GM21737 (cell line): ENCODE data around the gene GRIA4.
A peak's percentile ranks its signal among the peaks of the same experiment; 100 is the strongest.
"Not testable (repeated sequence)": the region's sequence is repeated elsewhere in the genome, so short reads cannot be mapped to it uniquely, and the experiment has no call there.

Experiments
- ATAC-seq: cut with Tn5 transposase; IDR thresholded peaks from one replicate; pipeline ENCODE4 v1.9.1; 2021; ENCODE audit warnings: mild to moderate bottlenecking, moderate library complexity; ENCODE audit not compliant: unreplicated experiment

The GRIA4 gene

DNA sequence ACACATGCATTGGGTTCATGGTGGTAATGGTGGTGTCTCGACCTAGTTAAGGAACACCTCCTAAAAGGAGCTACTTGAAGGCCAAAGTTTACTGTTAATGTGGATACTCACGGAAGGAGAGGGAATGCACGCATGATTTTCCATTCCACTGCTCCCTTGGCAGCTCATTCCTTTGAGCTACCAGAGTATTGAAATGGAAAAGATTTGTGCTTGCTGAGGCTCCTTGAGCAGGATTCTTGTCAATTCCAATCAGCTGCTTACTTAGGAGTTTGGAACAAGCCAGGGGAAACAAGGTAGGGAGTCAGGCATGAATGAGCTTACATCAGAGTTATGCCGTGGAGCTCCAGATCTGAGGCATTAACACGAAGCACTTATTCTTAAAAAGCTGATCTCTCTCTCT, 108.8 kb downstream of the GRIA4 start:
- no peak for ATAC-seq

DNA sequence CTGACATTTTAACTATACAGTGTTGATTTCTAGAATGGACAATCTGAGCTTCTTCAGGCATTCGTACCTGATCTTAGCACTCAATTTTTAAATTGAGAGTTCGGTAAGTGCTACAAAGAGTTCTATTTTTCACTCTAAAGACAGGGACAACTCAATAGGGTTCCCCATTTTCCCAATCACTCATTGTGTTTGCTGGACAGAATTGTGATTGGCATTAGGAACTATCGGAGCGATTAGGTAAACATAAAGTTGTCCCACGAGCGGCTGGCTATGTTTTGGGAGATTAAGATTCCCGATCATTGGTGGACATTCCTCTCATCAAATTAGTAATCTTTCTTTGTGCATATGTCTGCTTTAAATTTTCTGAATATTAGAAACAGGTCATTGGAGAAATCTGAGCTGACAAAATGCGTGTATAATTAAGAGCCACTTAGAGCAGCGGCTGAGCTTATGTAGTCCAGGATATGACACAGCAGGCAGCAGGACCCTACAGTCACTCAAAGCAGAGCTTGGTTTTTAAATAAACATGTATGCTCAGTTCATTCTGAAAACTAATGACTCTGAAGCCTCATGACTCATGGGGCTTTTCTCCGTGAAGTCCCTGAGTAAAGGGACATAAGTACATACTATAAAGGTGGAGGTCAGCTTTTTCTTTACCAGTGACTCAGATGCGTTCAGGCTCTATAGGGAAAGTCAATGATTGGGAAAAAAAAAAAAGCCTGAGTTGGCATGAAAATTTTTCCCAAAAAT, 109.4 kb downstream of the GRIA4 start:
- peak; percentile 86 for ATAC-seq

DNA sequence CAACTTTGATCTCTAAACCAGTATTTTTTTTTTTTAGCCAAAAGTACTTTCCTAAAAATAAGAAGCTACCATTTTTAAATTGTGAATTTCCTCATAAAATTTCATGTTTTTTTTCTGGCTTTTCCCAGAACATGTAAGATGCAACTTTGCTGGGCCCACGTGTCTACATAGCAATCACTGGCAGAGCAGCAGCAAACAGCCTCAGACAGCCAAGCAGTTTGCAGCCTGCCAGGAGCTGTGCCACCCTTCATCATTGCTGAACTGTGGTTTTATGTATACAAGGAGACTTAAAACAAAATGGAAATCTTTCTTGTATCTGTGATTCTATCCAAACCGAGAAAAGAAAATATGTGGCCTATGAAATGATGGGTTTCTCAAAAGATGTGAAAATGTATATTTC, 110.2 kb downstream of the GRIA4 start:
- no peak for ATAC-seq

DNA sequence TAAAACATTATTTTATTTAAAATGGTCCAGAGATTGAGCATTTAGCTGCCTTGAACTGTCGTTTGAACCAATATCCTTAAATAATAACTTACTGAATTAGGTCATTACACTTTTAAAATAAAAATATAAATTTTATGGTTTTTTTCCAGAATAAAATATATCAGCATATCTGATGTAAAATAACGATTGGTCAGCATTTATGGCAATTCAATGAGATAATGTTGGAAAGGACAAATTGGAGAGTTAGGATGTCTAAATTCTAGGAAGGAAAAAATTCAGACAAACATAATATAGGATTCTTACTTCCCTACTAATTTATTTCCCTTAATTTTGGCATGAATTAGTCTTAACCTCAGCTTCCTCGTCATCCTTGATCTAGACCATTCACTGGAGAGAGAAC, 113.4 kb downstream of the GRIA4 start:
- no peak for ATAC-seq

DNA sequence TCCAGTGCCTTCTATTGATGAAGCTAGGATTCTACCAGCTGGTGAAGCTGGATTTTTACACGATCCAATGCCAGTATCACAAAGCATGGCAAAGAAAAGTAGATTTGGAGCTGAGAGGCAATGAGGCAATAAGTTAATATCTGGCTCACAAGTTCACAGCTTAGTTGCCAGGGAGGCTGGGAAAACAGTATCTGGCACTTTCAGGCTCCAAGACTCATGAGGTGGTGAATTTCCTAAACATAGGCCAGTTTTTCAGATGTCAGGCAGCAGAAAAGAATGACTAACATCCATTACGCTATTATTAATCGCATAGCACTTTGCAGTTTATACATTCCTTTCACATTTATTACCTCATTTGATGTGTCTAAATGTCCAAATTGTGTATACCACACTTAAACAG, 122.7 kb downstream of the GRIA4 start:
- no peak for ATAC-seq

DNA sequence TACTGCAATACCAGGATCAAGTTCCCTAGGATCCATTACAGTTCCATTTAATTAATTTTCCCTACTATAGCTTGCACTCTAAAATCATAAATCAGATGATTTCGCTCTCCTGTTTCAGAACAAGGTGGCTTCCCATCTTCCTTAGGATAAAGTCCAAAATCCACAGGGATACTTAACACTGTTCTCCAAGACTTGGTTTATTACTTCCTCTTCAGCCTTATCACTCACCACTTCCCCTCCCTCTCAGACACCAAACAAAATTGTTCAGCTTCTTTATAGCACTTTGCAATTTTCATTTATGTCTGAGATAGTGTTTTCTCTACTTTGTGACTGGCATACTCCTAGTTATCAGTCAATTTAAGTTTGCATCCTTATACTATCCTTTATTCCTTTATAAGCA, 124.6 kb downstream of the GRIA4 start:
- ATAC-seq = no peak

DNA sequence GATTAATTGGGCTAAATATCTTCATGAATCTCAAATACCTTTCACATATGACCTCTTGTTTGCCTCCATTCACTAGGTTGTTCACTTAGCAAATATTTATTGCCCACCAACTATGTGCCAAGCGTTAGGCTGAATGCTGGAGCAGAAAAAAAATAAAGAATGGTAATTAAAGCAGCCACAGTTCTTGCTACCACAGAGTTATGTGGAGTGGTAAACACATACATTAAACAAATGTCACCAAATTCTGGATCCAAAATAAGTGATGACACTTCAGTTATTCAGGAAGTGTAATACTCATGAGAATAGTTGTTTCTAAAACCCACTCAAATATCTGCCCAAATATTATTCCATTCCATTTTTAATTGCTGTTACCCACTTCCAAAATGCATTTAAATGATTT, 128.4 kb downstream of the GRIA4 start:
- ATAC-seq = no peak

DNA sequence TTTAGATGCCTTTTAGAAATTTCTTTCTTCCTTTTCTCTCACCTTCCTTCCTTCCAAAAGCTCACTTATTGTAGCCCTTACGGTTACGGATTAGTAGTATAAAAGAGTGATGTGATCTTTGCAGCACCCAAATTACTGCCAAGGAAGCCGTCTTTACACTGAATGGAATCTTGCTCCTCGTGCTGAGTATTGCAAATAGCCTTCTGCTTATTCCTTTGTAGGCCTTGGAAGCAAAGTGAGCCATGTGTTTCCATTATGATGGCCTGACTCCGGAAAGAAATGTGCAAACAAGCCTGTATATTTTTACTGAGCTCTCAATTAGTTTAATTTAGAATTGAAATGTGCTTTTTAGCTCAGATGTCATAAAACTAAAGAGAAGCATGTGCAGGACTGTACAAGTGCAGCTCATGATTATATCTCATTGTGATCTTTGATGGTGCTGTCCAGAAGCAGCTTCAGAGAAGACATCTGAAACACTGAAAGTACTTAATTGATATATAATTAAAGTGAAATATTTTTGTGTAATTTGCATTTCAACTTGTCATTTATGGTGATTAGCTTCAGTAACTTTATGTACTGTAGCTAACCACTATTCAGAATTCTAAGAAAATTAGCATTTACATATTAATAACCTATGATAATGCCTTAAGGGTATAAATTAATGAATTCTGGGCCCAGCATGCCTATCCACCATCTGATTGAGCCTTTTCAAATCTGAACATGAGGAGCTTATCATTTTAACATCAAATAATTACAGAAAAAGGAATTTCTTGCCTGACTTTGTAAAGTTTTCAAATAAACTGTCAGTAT, 129.3 kb downstream of the GRIA4 start:
- ATAC-seq = no peak

DNA sequence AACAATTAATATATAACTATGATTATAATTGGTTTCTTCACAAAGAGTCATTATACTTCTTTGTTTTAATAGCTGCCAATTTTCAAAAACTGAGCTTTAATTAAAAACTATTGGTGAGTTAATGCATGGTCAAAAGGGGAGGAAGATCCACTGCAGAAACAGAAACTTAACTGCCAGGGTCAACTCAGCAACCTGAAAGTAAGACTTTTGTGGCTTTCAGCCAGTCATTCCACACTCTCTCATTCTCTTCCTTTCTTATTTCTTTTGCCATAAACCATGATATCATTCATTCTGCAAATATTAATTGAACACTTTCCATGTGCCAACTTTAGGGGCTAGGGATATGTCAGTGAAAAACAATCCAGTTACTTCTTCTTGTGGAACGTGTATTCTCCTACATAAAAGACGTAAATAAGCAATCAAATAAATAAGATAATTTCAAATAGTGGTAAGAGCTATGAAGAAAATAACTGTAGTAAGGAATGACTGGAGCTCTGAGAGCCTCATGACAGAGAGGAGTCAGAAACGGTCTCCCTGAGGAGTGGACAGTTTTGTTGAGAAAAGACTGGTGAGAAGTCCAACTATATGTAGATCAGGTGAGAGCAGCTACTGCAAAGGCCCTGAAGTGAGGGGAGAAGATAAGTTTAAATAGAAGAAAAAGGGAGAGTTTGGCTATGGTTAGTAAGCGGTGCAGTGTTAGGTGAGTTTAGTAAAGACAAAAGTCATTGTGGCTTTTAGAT, 130.5 kb downstream of the GRIA4 start:
- ATAC-seq = peak; percentile 97

DNA sequence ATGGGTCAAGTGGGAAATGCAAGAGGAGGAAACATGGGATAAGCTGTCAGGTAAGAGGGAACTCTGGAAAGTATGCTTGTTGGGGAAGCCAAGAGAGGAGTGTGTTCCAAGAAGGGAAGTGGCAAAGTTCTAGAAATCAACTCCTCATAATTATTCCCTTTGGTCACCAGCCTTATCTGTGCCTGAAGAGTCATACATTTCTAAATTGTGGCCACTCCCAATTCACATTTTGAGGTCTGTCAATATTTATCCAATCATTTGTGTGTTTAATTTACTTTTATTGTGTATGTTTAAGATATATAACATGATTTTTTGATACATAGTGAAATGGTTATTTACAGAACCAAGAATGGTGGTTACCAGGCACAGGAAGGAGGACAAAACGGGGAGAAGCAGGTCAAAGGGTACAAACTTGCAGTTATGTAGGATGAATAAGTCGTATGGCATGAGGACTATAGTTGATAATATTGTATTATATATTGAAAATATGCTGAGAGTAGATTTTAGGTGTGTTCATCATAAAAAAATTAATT, 131.7 kb downstream of the GRIA4 start:
- ATAC-seq = no peak

DNA sequence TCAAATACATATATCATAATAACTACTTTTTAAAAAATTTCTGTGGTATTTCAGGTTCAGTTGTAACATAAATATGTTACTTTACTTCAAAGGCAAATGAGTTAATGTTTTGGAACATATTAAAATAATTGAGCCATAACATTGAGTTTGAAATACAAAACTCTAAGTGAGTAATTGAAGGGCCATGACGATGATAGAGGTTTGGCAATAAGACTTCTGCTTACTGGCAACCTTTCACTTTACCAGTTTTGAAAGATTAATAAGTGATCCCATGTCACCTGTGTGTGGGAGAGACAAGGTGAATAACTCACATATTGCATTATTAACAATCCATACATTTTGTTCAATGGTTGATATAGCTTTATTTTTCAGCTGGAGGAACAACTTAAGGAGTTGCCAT, 144.4 kb downstream of the GRIA4 start:
- no peak for ATAC-seq

DNA sequence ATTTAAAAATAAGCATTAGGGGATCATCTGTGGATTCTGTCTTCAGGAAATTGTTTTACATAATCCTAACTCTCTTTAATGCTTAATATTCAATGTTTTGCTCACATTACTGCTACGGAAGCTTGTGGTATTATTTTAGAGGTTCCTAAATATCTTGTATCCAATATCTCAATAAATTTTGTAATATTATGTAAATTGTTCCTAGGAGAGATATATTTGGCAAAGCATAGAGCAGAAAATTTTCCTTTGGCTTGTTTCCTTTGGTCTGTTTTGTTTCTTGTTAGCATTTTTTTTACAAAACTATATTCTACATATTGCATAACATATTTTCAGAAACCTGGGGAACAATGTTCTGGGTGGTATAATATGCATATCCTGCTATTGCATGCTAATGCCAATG, 144.8 kb downstream of the GRIA4 start:
- ATAC-seq = no peak

DNA sequence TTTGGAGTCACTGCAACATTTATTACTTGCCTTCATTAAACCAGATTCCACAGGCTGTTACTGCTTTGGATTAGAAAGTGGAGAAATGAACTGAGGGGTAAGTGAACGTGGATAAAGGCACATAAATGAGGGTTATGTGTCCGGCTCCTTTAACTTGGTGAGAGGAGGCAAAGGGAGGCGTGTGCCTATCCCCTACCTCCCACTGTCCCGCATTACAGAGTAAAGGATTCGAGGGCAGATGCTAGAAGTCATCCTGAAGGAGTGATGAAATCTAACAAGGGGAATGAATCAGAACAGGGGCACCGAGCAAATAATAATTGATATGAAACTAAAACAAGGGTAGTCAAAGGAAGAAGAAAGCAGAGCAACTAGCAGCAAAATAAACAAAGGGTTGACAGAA, 147.2 kb downstream of the GRIA4 start:
- ATAC-seq = no peak

DNA sequence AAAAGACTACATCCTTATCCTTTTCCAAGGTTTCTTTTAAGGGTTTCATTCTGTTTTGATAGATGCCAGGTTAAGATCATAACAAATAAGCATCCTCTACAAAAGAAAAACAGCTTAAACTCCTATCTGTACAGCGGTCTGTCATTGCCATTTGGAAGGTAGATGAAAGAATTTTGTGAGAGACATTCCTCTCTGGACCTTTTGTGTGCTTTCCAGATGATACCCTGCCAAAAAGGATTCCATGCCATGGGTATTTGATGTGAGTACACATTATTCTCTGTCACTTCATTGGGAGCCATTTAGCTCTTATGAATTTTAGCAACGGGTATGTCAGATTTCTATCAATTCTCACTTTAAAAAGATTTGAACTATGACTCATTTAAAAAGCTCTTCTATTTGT, 153.7 kb downstream of the GRIA4 start:
- no peak for ATAC-seq

DNA sequence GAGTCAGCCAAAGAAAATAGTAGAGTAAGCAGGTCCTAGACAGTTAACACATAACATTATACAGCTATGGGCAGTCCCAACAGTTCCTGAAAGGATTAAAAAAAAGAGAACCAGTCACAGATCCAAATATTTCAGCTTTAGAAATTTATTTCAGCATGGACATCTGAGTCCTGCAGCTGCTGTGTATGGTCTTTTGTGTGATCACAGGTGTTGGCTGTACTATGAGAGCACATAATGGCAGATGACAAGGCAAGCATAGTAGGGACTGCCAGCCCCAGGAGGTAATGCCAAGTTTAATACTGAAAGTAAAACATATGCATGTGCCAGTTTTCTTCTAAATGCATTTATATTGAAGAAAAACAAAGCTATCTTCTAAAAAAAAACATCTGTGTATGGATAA, 158.1 kb downstream of the GRIA4 start:
- ATAC-seq = no peak

DNA sequence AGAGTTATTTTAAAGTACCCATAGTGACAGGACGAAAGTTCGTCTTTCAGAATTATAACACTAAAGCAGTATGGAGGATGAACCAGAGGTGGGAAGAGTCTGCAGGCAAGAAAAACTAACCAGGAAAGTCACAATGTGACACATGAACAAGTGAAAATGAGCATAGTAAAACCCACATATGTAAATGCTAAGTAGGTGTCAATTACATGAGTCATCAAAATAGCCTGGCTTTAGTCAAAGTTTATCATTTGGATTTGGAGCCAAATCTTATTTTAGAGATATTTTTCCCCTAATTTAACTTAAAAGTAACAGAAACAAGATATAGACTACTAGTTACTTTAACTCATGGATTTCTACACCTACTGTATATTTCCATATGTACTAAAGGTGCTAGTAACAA, 159.8 kb downstream of the GRIA4 start:
- ATAC-seq = no peak

DNA sequence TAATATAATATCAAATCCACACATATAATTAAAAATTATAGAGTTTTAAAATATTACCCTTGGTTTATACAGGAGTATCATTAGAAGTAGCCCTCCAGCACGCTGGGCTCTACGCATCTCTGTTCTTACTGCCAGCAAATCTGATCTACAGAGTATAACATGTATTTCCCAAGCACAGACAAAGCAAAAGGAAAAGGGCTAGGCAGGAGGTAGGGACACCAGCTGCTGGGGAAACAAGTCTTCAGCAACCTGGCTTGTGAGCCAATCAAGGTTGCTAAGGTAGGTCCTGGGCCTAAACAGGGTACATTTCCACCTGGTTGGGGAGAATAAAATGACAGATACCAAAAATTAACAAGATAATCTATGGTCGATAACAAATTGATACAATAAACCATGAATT, 163.6 kb downstream of the GRIA4 start:
- ATAC-seq = not testable (repeated sequence)

DNA sequence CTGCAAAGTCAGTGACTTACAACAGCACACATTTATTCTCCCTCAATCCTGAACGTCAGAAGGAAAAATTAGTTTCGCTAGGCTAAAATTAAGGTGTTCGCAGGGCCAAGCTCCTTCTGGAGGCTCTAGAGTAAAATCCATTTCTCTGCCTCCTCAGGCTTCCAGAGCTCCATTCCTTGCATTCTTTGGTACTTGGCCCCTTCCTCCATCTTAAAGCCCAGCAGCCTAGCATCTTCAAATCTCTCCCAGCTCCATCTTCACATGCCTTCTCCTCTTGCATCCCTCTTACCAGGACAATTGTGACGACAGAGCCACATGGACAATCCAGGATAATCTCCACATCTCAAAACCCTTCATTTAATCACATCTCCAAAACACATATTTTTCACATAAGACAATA, 165.0 kb downstream of the GRIA4 start:
- ATAC-seq = no peak

DNA sequence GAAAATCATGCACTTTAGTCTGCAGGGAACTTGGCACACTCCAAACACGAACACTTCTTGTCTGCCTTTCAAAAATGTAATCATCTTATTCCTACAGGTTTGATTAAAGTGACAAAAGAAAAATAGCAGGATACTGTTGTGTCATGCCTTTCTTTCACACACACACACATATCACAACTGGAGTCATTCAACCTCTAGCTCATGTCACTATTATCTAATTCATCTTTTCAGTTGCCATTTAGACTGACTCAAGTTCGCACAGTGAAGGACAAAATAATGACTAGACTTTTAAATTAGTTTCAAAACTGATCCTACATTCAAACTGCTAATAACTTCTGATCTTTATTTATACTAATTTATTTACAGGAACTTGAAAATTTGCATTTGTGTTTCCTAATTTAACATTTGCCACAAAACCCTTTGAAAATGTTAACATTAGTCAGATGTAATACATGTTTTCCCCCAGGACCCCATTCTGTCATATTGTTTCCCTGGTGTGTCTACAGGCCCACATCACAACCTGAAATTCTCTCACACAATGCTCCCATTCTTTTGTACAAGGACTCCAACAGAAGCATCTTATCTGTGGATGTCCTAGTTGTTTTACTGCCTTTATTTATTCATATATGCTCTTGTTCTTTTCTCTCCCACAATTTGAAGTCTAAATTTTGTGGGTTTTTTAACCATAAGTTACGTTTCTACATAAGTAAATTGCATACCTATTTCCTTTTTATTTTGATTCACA, 171.1 kb downstream of the GRIA4 start:
- no peak for ATAC-seq

DNA sequence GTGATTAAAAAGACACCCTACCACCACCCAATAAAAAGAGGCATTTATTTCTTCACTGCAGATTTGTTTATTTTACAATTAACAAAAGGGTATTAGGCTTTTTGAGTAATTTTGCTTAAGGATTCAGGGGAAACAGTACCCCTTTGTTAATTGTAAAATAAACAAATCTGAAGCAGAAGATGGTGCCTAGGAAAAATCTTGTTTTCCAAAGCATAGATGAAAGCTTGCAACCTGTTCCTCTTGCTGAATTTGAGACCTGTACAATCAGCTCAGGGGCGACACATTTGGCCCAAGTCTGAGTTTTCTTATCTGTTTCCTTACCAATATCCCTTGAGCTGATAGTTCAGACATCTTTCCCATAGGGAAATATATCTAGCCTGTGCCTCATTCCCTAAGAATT, 171.9 kb downstream of the GRIA4 start:
- ATAC-seq = no peak

DNA sequence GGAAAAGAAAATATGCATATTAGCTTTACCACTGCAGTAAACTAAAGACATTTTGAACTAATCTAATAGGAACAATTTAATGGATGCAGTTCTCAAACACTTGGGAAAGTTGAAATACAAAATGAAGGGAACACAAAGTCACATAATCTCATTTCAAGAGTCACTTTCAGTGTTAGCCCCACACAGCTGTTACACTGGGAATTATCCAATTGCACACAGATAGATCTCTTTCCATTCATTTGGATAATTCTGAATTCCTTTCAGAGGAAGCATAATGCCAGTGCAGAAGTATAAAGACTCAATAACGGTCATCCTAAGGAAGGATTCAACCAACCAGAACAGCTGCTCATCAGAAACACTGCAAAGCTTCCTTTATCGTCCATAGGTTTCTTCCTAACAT, 173.3 kb downstream of the GRIA4 start:
- no peak for ATAC-seq
